Stimulated activated CD8-positive, alpha-beta memory T cell treated with anti-CD3 and anti-CD28 coated beads, Interleukin-7, amount 100 ng/mL, for 1 hour (primary cell): ENCODE measurements around the gene CDH13.

ENCODE experiments used
- DNase-seq, 2 donors: peaks; one replicate each; pipeline ENCODE4 v3.0.0-alpha.2; 2020; ENCODE audit warnings: low read depth in 2 of 2

The CDH13 gene

DNA sequence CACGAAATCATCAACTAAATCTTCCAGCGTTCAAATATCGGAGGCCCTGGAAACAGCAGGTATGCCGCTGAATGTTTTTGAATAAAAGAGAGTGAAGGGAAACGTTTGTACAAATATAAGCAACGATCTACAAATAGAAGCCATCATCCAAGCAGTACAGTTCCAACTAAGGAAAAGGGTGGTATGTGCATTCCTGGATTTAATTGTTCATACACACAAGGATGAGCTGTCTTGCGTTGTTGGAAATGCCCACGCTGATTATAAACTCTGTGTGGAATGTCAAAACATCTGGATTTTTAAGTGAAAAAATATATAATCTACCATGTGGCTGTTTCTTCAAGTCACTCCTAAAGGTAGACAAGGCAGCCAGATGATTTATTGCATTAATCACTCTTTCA lies 989.2 kb downstream of the CDH13 start:
- DNase-seq: no peak

DNA sequence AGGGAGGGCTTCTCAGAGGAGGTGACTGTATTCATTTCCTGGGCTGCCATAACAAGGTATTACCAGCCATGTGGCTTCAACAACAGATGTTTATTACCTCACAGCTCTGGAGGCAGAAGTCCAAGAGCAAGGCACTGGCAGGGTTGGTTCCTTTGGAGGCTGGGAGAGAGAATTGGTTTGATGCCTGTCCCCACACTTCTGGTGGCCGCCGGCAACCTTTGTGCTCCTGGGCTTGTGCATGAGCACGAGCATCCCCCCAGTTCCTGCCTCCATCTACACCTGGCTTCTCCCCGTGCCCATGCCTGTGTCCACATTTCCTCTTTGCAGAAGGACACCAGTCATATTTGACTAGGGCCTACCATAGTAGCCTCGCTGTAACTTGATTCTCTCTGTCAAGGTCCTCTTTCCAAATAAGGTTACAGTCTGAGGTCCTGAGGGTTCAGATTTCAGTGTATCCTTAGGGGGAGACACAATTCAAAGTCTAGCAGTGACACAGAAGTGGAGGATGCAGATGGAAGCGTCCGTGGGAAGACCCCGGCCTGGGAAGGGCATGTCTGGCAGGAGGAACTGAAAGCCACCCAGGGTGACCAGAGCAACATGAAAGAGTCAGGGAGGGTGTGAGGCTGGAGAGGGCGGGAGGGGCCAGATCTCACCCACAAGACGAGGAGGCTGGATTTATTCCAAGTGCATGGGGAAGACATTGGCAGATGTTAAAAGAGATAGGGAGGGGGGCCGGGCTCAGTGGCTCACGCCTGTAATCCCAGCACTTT lies 992.8 kb downstream of the CDH13 start:
- no peak for DNase-seq

DNA sequence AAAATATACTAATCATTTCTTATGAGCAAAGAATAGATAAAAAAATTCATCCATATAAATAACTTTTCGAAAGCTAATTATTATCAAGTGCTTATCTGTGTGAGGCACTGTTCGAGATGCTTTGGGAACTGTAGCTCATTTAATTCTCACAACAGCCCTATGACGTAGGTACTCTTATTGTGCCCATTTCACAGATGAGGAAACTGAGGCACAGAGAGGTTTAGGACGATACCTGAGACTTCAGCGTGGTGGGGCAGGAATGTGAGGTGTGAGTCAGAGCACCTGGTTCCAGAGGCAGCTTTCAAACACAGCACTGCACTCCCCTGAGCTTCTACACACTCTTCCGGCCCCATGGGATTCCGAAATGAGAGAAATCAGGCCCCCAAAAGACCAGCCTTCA lies 995.2 kb downstream of the CDH13 start:
- no peak for DNase-seq

- DNase-seq: no peak
These were observed 996.4 kb downstream of the CDH13 start for GRCh38 chr16:83623091-83623730.

GRCh38 chr16:83623892-83624291 lies 997.1 kb downstream of the CDH13 start:
- DNase-seq: no peak

DNA sequence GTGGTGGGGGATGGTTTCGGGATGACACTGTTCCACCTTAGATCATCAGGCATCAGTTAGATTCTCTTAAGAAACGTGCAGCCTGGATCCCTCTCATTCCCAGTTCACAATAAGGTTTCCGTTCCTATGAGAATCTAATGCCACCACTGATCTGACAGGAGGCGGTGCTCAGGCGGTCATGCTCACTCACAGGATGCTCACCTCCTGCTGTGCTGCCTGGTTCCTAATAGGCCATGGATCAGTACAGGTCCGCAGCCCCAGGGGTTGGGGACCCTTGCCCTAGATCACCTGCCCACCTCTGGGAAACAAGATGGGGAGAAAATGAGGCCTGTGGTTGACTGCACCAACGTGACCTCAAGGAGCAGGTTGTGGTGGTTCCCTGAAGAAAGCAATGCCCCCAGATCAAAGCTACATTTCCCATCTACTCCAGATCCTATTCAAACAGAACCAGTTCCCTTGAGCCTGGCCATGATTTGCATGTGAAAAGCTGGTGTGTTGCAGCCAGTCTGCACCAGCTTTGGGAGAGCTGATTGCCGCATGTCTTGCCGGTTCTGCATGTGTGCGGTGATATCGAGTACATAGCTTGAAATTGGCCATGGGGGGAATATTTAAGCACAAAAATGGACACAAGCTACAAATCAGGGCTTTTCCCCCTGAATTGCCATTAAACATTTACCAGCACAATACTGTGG lies 997.8 kb downstream of the CDH13 start:
- no peak for DNase-seq

GRCh38 chr16:83626204-83626603 lies 999.4 kb downstream of the CDH13 start:
- DNase-seq: no peak

DNA sequence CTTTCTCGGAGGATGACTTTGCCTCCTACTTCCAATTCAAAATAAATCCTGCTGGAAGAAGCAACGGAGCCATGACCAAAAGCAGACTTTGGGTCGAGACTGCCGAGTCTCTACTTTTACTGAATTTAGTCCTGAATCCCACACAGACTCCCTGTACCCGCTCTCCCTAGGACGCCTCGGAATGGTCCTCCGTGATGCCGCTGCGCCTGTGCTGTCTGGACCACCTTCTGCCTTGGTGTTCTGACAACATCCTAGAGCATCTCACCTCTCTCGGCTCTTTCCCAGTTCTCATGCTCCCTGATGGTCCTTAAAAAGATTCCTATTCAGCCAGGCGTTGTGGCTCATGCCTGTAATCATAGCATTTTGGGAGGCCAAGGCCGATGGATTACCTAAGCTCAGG lies 999.9 kb downstream of the CDH13 start:
- no peak for DNase-seq

GRCh38 chr16:83627996-83628395 lies 1001.2 kb downstream of the CDH13 start:
- DNase-seq: no peak

GRCh38 chr16:83629426-83629825 lies 1002.7 kb downstream of the CDH13 start:
- no peak for DNase-seq

GRCh38 chr16:83629836-83630235 lies 1003.1 kb downstream of the CDH13 start:
- no peak for DNase-seq

DNA sequence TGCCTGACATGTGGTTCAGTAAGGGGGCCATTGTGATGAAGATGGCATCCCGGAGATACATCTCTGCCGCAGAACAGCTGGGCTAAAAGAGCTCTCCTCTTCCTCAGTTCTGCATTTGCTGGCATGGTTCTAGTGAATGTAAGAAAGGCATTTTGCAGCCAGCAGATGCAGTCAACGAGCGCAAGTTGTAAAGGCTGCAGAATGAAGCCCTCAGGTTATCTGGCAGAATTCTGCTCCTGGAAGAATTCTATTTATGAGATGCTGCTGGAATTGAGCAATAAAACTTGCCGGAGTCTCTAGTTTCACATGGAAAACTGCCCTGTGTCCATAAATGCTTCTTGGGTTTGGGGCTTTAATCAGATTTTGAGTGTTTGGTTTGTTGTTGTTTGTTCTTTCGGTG lies 1004.2 kb downstream of the CDH13 start:
- no peak for DNase-seq

DNA sequence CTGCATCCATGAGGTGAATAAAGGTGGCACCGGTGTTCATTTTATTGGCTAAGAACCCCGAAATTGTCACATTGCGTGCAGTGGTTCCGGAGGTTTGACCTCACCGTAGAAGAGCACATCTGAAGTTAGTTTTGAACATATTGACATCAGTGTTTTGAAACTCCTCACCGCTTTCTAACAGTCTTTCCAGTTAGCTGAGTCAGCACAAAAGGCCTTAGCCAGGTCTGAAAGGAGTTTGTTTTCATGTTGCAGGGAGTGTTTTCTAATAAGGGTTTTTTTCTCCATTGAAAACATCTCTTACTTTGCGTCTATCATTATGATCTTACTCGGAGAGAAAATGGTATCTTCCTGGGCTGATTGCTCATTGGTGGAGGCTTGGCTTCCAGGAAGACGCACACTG lies 1006.5 kb downstream of the CDH13 start:
- DNase-seq: no peak

GRCh38 chr16:83648347-83648746 lies 1021.6 kb downstream of the CDH13 start:
- no peak for DNase-seq

DNA sequence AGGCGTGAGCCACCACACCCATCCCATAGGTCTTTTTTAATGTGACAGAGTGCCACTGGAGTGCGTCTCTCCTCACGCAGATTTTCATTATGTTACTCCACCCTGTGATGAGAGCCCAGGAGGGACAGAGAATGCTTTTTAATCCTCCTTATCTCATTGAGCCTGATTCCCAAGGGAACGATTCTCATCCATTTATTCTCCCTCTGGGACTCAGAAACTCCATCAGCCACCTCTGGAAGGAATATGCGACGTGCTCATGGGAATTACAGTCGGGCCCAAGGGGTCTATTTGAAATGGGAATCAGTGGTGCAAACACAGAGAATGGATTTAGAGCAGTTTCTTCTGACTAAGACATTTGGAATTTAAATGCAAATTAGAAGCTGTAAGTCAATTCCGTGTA lies 1025.1 kb downstream of the CDH13 start:
- DNase-seq: no peak

GRCh38 chr16:83652943-83653342 lies 1026.2 kb downstream of the CDH13 start:
- DNase-seq: no peak

- no peak for DNase-seq
These were observed 1027.0 kb downstream of the CDH13 start for GRCh38 chr16:83653785-83654184.

DNA sequence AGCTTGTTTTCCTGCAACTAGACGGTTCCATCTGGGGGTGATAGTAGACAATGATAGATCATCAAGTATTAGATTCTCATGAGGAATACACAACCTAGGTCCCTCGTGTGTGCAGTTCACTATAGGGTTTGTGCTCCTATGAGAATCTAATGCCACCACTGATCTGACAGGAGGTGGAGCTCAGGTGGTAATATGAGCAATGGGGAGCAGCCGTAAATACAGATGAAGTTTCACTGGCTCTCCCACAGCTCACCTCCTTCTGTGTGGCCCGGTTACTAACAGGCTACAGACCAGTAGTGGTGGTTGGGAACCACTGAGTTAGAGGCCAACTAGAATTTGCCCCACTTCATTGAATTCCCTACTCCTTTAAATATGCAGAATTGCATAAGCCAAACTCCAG lies 1033.5 kb downstream of the CDH13 start:
- DNase-seq: no peak

GRCh38 chr16:83661656-83662055 lies 1034.9 kb downstream of the CDH13 start:
- no peak for DNase-seq

DNA sequence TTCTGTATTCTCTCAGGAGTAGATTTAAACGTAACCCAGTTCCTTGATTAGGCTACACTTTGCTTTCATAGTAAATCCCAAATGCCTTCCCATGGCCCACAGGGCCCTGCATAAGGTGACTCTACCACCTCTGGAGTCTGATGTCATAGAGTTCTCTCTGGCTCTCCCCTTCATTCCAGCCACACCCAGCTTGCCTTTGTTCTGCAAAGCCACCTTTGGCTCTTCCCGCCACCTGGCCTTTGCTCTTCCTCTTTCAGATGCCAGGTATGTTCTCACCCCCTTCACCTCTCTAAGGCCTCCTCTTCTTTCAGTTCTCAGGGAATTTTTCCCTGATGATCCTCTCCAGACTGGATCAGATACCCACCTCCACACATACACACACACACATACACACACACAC lies 1039.7 kb downstream of the CDH13 start:
- no peak for DNase-seq

- no peak for DNase-seq
These were observed 1042.7 kb downstream of the CDH13 start for GRCh38 chr16:83669456-83669855.

DNA sequence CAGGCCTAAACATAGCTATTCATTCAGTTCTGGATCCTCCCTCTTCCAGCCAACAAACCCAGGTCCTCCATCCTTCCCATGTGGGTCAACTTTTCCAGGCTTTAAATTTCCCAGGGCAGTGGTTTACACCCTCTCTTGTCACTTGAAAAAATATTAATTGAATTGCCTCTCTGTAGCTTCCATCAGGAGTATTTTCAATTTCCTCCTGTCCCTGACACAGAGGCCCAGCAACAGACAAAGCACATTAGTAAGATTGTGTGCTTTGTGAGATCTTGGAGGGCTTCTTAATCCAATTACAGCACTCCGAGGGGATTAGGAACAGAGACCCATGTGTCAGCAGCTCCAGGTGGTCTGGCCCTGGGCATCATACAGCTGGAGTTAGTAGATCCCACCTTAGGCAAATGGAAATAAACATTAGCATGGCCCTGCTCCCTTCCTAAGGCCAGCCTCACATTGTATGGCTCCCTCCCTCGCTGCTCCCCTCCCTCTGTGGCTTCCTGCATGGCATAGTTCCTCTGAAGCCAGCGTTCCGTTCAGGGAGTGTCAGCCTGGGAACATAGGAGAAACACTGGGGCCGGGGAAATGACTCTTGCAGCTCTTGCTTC lies 1048.3 kb downstream of the CDH13 start:
- DNase-seq: no peak

DNA sequence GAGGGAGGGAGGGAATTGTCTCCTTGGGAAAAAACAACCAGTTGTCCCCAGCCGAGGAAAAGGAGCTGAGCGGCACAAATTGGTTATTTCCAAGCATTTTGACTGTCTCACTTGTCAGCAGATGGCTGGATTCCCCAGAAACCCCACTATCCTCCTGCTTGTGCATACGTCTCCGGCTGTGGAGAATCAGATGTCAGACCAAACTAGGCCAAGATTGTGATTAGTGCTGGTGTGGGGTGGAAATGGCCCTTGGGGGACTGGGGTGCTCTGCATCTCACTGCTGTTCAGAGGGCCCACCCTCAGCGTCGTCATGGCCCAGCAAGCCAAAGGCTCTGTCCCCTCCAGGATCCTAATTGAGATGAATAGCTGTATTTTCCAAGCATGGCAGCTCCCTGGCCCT lies 1049.3 kb downstream of the CDH13 start:
- no peak for DNase-seq
